HG03108 (cell line): ENCODE results near the gene MBTPS1.
"Not testable (repeated sequence)": the region's sequence is repeated elsewhere in the genome, so short reads cannot be mapped to it uniquely, and the experiment has no call there.

Experiments
- ATAC-seq: cut with Tn5 transposase; IDR thresholded peaks from one replicate; pipeline ENCODE4 v1.9.1; 2021; ENCODE audit warnings: moderate library complexity; ENCODE audit not compliant: unreplicated experiment

Gene MBTPS1

DNA sequence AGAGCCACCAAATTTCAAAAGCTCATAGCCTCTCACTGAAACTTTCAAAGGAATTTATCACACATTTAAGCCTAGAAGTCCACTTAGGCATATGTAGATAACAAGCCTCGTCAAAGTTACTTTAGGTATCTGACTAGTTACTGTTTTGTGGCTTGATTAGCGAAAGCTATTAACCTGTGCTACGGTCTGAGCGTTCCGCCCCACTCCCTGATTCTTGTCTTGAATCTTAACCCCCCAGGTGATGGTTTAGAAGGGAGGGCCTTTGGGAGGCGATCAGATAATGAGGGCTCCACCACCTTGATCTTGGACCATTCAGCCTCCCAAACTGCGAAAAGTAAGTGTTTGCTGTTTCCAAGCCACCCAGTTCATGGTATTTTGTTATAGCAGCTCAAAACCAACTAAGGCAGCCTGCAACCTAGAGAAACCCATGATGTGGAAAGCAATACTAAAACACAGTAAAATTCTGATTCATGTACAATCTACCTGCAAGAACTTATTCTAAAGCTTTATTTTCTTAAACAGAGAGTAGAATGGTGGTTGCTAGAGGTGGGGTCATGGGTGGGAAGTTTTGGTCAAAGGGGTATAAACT, 21.1 kb upstream of the MBTPS1 start:
- no peak for ATAC-seq

- no peak for ATAC-seq
Measured at GRCh38 chr16:84137287-84137686, 20.5 kb upstream of the MBTPS1 start.

- ATAC-seq: no peak
Measured at GRCh38 chr16:84136331-84137125, 19.8 kb upstream of the MBTPS1 start.

DNA sequence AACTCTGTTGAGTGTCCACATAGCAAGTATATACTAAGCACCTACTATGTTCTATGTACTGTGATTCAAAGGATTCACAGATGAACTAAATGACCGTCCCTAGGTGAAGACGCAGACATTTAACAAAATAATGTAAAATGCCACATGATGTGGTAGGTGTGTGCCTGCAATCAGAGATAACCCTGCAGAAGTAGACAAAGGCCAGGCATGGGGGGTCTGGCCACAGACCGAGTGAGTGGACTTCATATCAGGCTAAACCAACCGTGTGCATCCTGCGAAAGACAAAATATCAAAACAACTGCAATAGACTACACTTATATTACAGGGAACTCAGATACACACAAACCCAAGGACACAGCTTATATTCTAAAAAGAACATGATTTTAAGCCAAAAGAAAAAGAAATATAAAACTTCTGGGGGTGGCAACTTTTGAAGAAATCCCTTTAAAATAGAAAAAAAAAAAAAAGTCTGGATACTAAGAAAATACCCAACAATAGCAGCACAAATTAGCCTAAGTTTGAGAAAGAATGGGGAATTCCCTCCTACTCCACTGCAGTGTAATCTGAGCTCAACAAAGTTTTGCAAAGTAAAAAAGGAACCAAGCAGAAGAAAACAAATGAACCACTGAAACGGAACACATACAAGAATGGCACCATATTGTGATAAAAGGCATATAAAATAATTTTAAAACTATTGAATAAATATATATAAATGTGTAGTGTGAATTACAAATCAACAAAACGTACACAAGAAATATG, 16.0 kb upstream of the MBTPS1 start:
- no peak for ATAC-seq

GRCh38 chr16:84131117-84131516, 14.4 kb upstream of the MBTPS1 start:
- no peak for ATAC-seq

DNA sequence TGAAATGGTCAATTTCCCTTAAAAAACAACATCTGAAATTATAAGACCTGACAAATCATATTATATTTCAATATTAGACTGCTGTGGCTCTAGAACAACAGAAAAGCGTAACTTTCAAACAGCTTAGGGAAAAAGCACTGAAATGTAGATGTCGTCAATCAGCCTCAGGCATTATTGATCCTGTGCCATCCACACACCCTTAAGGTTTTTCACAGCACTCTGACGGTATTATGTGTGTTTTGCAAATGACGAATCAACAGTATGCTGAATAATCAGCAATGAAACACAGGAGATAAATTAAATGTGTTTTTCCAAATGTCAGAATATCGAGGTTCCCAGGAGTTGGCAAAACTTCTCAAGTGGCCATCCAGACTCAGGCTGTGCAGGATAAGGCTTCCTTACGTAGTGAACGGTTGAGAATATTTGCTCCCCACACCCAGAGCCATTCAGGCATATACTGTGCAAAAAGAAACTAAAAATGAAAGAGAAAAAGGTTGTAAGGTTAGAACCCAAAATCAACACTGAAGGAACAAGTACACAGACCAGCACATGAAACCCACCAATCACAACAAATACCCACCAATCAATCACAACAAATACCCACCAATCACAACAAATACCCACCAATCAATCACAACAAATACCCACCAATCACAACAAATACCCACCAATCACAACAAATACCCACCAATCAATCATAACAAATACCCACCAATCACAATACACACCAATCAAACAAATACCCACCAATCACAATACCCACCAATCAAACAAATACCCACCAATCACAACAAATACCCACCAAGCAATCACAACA, 7.7 kb upstream of the MBTPS1 start:
- ATAC-seq: no peak

DNA sequence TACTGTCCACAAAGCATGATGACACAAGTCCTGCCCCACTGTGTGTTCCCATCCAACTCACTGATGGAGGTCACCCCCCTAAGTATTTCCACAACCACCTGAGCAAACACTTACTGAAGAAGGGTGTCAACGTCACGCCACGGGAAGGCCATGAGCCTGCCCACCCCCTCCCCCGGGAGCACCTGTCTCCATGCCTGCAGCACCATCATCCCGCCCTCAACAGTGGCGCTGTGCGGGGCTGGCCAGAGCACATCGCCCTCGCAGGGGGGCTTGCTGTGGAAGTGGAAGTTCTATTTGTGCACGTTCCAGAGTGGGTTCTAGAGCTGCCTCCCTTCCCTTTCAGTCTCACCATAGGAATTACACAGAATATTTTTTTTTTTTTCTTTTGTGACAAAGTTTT, 4.3 kb upstream of the MBTPS1 start:
- no peak for ATAC-seq

GRCh38 chr16:84120023-84120422, 3.3 kb upstream of the MBTPS1 start:
- no peak for ATAC-seq

GRCh38 chr16:84119368-84119767, 2.6 kb upstream of the MBTPS1 start:
- no peak for ATAC-seq

- ATAC-seq: not testable (repeated sequence)
Measured at GRCh38 chr16:84118315-84118714, 1.6 kb upstream of the MBTPS1 start.

DNA sequence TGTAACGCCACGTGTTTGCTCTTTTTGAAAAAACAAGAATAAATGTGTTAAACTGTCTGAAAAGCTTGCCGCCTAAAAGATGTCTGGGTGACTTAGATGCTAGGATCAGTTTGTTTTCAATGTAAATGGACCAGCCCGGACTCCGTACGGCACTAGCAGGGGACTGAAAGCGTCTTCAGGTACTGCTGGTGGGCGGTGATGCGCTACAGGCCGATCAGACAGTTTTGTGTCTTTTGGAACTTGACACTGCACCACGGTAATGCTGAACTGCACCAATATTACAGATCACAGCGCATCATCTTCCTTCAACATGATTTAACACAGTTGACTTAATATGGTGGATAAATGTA, 727 bp upstream of the MBTPS1 start:
- no peak for ATAC-seq

DNA sequence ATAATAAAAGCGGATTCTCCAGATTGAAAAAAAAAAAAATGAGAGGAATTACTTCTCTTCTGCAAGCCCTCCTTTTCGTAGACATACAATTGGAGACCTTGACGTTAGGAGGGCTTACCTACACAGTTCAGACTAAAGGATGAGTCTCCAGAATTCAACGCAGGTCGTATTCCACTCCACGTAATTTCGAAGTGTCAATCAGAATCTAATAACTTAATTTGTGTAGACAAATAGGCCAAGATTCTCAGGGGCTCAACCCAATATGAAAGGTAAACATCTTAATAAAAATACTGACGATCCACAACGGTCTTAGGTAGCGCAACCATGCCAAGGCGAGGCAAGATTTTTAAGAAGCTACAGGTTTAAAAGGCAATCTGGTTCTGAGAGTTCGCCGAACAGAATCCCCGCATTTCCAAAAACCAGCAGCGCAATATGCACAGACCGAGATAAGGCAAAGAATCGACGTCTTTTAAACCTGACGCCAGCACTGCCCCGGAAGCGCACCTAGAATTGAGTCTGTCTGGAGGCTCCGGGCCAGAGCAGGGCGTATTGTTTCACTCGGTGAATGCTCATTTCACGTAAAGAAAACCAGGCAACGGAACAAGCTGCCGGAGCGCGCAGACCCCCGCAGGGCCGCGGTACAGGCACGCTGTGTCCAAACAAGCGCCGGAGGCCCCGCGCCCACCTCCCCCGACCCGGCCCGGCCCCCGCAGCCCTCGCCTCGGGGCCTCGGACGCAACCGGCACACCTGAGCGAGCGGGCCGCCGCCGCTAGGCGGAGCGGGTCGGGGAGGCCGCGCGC, 623 bp downstream of the MBTPS1 start:
- peak; percentile 21 for ATAC-seq

- ATAC-seq: not testable (repeated sequence)
Measured at GRCh38 chr16:84111949-84112348, 4.8 kb downstream of the MBTPS1 start.

DNA sequence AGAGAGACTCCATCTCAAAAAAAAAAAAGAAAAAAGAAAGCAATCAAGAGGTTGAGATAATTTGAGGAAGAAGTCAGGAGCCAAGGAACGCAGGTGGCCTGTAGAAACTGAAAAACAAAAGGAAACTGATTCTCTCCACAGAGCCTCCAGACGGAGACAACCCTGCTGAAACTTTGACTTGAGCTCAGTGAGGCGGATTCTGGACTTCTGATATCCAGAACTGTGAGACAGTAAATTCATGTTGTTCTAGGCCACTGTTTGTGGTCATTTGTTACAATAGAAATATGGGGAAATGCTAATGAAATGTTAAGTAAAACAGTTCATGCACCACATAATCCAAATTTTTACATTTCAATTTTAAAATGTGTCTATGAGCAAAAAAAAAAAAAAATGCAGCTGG, 5.2 kb downstream of the MBTPS1 start:
- no peak for ATAC-seq

DNA sequence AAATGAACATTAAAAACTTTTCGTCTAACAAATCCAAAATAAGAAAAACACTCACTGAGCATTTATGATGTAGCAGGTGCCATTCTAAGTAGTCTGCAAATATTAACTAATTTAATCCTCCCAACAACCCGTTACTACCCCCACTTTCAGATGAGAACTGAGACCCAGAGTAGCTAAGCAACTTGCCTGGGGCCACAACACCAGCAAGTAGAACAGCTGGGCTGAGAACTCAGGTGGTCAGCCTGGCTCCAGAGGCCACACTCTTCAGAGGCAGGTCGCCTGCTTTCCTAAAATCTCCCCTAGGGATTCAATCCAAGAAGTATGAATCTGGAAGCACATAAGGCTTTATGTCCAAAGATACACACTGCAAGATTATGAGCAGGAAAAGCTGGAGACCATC, 6.2 kb downstream of the MBTPS1 start:
- ATAC-seq: no peak

GRCh38 chr16:84109598-84110335, 7.0 kb downstream of the MBTPS1 start:
- ATAC-seq: no peak

GRCh38 chr16:84107921-84108320, 8.8 kb downstream of the MBTPS1 start:
- no peak for ATAC-seq

DNA sequence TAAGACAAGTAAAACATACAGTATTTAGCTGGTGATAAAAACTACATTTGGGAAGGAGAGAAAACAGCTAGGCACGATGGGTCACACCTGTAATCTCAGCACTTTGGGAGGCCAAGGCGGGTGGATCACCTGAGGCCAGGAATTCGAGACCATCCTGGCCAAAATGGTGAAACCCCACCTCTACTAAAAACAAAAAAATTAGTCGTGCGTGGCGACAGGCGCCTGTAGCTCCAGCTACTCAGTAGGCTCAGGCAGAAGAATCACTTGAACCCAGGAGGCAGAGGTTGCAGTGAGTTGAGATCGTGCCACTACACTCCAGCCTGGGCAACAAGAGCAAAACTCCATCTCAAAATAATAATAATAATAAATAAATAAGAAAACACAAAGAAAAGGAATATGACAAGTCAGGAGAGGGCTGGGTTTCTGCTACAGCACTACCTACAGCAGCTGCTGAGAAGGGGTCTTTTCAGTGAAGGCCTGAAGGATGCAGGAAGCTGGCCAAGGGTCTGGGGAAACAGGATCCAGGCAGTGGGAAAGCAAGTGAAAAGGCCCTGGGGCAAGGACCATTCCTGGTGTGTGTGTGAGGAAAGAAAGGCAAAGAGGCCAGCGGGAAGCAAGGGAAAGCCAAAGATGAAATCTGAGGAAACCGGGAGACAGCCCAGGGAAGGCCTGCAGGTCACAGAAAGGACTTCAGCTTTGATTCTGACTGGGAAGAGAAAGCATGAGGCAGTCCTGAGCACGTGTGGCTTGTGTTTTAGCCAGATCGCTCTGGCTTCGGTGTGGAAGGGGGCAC, 10.6 kb downstream of the MBTPS1 start:
- ATAC-seq: no peak

DNA sequence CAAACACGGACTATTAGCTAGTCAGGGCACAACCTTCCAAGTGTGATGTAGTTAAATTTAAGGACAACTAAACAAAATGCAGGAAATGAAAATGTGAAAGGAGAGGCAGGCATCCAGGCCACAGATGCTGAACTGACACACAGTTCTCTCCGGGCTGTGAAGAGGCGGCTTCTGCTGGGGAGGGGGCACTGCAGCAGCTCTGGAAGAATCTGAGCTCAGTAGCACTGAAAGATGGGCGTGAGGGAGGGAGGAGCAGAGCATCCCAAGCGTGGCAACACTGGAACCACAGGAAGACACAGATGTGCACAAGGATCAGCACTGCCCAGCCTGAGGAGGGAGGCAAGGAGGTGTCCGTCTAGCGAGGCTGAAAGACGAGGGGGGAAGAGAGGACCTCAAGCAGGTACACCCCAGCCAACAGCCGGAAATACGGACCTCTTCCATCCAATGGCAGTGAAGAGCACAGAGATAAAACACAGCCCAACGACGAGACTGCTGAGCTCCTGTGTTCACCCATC, 11.4 kb downstream of the MBTPS1 start:
- ATAC-seq: no peak
